Measurements from ENCODE around the gene PHACTR1.

DNA sequence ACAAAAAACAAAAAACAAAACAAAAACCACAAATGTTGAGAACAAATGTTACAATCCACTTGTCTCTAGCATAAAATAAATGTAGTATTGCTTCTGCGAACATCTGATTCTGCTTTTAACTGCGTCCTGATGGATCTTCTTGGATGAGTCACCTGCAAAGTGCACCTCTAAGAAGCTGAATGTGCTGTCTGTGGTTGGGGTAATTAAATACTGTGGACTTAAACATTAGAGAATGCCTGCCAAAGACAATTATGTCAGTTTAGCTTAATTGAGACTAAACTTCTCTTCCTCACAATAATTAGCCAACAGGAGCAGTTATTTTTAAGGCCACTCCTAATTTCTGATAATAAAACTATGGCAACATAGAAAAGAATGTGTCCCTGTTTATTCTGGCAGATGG, 253.4 kb downstream of the PHACTR1 start:
- TF ChIP-seq, protein P1, sequence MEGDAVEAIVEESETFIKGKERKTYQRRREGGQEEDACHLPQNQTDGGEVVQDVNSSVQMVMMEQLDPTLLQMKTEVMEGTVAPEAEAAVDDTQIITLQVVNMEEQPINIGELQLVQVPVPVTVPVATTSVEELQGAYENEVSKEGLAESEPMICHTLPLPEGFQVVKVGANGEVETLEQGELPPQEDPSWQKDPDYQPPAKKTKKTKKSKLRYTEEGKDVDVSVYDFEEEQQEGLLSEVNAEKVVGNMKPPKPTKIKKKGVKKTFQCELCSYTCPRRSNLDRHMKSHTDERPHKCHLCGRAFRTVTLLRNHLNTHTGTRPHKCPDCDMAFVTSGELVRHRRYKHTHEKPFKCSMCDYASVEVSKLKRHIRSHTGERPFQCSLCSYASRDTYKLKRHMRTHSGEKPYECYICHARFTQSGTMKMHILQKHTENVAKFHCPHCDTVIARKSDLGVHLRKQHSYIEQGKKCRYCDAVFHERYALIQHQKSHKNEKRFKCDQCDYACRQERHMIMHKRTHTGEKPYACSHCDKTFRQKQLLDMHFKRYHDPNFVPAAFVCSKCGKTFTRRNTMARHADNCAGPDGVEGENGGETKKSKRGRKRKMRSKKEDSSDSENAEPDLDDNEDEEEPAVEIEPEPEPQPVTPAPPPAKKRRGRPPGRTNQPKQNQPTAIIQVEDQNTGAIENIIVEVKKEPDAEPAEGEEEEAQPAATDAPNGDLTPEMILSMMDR (conservative IDR thresholded peaks at IDR 0.05 in 1 of 2, IDR thresholded peaks at IDR 0.05 in 1 of 2; ENCODE audit: low read depth in 1 of 2, low read length in 2 of 2), result no peak
- TF ChIP-seq EZH2 (IDR thresholded peaks at IDR 0.05; ENCODE audit: low read length, missing control alignments), result no peak

All from fibroblast of lung (primary cell).